HUDEP-2 (cell line): ENCODE measurements around the gene ALDH3B1.

Source experiments
- DNase-seq, 76 experiments: peaks; one replicate each; lab custom pipeline; 2025; ENCODE audit not compliant: unreplicated experiment in 76 of 76; lab: John Stamatoyannopoulos, UW

Gene ALDH3B1

GRCh38 chr11:68012044-68012842 lies 2.1 kb downstream of the ALDH3B1 start:
- DNase-seq, result no peak

DNA sequence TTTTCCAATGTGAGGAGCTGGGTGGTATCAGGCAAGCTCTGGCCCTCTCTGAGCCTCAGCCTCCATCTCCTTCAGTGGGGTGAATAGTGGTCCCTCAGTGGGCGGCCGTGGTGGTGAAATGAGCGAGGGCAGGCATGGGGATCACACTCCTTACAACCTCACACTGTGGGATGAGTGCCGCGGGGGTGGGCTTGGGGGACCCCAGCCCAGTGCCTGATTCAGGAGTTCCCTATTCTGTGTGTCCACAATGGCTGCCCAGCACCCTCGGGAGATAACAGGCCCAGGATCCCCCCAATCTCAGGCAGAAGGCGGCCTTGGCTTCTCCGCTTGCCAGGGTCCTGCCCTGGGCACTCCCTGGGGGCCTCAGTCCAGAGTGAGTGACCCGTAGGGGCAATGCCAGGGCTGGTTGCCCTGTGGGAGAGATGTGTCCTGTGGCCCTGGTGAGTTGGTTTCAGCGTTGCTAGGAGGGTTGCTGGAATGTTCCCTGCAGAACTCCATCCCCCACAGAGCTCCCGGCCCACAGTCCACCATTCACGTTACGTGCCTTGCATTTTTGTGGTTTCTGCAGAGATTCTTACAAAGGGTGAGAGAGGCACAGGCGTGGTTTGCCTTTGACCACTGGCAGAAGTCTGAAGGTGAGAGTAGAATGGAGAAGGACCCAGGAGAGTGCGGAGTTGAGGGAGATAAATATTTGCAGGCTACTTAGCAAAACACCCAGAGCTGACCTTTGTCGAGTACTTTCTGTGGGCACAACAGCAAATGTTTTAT lies 2.9 kb downstream of the ALDH3B1 start:
- DNase-seq, result no peak

- no peak for DNase-seq
Measured at GRCh38 chr11:68013611-68014156, 3.6 kb downstream of the ALDH3B1 start.

GRCh38 chr11:68014157-68014946 lies 4.2 kb downstream of the ALDH3B1 start:
- peak in 70 of 76 experiments; percentile 25 to 83 (median 60) for DNase-seq

DNA sequence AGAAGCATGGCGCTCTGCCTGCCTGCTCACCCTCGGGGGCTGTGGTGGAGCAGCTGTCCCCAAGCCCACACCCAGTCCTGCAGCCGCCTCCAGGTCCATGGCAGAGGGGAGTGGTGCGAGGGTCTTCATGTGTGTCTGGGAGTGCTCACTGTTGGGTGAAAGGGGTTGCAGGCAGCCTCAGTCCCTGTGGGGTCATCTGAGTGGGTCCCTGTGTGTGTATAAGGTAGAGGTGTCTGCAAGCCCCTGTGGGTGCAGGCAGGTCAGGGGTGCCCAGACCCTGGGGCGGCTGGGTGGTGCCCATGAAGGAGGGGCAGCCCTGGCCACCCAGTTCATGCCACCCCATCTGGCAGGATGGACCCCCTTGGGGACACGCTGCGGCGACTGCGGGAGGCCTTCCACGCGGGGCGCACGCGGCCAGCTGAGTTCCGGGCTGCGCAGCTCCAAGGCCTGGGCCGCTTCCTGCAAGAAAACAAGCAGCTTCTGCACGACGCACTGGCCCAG lies 4.9 kb downstream of the ALDH3B1 start:
- no peak for DNase-seq

GRCh38 chr11:68015467-68015866 lies 5.3 kb downstream of the ALDH3B1 start:
- no peak for DNase-seq

DNA sequence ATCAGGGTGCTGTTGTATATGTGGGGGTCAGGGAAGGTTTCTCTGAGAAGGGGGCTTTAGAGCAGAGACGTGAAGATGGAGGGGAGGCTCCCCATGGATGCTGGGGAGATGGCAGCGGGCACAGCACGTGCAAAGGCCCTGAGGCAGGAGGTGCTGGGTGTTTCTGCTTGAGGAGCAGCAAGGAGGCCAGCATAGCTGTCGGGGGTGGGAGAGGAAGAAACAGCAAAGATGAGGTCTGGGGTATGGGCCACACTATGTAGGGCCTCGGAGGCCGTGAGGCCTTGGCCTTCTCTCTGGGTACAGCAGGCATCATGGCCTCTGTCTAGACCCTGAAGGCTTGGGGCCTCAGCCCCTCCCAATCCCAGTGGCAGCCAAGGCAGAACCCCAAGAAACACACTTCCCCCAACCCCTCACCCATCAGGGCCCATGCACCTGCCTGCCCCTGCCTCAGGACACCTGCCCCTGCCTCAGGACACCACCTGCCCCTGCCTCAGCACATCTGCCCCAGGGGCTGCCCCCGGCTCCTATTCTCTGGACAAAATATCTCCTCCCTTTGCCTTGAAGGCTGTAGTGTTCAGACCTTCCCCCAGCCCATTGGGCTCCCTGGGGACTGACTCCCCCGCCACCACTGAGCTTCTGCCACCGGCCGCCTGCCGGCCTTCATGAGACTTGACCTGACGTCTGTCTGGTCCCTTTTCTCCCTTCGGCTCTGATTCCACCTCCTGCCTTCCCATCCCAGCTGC lies 6.2 kb downstream of the ALDH3B1 start:
- no peak for DNase-seq

DNA sequence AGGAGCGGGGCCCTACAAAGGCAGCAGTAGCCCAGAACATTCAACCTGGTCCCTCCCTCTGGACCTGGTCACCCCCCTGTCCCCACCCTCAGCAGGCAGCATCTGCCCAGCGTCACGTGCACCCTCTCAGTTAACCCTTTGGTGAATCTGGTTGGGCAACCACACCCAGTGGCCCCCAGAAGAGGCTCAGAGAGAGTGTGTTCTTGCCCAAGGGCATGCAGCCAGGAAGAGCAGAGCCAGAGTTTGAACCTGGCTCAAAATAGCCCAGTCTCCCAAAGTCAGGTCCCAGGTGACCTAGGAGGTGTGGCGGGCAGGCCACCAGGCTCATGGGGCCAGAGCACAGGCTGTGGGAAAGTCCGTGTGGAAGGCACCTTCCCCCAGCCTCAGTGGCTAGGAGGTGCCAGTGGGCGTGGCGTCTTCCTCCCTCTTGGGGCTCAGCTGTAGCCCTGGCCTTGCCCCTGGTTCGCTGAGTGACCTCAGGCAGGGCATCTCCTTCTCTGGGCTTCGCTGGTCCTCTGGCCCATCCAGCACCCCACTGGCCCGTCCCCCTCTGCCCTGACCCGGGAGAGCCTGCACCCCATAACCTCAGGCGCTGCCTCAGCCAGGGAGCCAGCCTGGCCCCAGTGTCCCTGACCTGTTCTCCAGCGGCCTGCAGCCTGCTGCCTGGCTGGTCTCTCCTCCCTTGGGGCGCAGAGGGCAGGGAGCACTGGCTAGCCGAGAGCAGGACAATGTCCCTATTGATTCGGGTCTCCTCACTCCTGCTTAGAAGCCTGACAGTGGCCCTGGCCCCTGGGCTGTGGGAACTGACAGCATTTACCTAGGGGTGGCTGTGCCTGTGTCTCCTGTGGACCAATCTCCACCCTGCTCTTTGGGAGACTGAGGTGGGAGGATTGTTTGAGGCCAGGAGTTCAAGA lies 7.0 kb downstream of the ALDH3B1 start:
- peak in 50 of 76 experiments; percentile 12 to 68 (median 39) for DNase-seq

- no peak for DNase-seq
Measured at GRCh38 chr11:68017980-68018729, 8.0 kb downstream of the ALDH3B1 start.

- DNase-seq, result no peak
Measured at GRCh38 chr11:68018730-68019190, 8.6 kb downstream of the ALDH3B1 start.

DNA sequence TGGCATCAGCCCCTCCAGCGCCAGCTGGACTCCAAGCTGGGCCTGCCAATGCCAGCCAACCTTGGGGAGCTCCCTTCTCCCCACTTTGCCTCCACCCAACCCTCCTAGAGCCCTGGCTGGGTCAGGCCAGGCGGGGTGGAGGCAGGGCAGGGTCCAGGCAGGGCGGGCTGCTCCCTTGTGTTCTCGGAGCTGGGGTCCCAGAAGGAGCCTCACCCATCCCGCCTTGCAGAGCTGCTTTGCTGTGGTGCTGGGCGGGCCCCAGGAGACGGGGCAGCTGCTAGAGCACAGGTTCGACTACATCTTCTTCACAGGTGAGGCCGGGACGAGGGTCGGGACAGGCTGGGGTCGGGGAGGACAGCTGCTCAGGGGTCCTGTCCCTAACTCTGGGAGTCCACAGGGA lies 9.4 kb downstream of the ALDH3B1 start:
- no peak for DNase-seq

GRCh38 chr11:68020575-68020974 lies 10.4 kb downstream of the ALDH3B1 start:
- DNase-seq, result peak in 17 of 76 experiments; percentile 11 to 43 (median 26)

GRCh38 chr11:68021167-68021787 lies 11.2 kb downstream of the ALDH3B1 start:
- DNase-seq, result no peak

DNA sequence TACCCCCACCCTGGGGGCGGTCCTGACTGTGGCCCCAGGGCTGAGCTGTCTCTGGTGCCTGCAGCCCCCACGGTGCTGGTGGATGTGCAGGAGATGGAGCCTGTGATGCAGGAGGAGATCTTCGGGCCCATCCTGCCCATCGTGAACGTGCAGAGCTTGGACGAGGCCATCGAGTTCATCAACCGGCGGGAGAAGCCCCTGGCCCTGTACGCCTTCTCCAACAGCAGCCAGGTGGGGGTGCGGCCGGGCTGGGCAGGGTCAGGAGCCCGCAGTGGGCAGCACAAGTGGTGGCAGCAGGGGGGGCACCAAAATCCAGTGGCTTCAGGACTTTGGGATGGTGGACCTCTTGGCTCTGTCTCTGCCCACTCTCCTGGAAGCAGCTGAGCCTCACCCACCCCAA lies 12.4 kb downstream of the ALDH3B1 start:
- no peak for DNase-seq

- no peak for DNase-seq
Measured at GRCh38 chr11:68024508-68024907, 14.4 kb downstream of the ALDH3B1 start.

DNA sequence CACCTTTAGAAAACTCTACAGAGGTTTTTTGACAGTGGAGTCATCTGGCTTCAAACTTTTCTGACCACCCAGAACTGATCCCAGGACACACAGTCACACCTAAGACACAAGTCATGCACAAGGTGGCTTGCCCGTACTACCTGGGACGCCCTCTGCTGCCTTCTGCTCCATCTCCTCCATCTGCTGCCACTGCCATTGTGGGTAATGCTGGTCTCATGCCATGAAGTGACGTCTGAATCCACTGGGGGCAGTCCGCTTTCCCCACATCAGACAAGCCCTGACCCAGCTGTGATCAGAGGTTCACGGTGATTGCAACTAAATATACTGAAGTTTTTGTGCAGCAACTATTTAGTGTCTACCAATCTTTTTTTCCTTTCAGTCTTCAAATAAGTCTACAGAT lies 14.9 kb downstream of the ALDH3B1 start:
- DNase-seq, result peak in 10 of 76 experiments; percentile 8 to 31 (median 18)

DNA sequence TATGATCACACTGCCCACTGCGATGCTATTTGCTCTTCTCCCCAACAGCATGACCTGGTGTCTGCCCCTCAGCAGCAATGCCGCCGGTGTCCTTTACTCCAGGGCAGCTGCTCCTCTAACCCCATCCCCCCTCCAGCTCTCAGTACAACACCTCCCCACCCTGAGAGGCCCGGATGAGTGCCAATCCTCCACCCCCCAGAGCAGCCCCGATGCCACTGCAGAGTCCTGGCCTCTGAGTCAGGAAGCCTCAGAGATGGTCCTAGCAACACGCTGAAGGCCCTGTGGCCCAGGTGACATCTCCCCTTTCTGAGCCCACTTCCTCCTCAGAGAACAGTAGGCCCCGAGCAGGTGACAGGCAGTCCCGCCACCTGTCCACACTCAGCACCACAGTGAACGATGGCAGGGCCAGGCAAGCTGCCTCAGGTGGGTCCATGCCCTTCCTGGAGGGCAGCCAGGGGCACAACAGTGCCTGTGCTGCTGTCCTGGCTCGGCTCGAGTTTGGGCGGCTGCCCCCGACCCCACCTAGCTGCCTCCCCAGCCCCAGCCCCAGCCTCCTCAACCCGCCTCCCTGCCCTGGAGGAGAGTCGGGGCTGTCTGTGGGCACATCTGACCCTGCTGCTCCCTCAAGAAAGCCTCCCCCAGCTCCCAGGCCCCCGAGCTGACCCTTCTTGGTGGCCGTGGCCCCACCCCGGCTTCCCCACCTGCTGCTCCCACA lies 16.4 kb downstream of the ALDH3B1 start:
- DNase-seq, result no peak
